CD4-positive, alpha-beta T cell treated with Interleukin-6 for 4 hours (primary cell): ENCODE measurements around the gene MON2.

Experiments
- DNase-seq: peaks from one replicate; pipeline ENCODE4 v3.0.0-alpha.2; 2020; ENCODE audit warnings: mixed read lengths

MON2 gene

GRCh38 chr12:62618319-62618718 lies 151.7 kb downstream of the MON2 start:
- DNase-seq: no peak

GRCh38 chr12:62618930-62619329 lies 152.3 kb downstream of the MON2 start:
- no peak for DNase-seq

GRCh38 chr12:62621101-62621638 lies 154.5 kb downstream of the MON2 start:
- no peak for DNase-seq

GRCh38 chr12:62622177-62622576 lies 155.6 kb downstream of the MON2 start:
- no peak for DNase-seq

GRCh38 chr12:62625228-62625627 lies 158.6 kb downstream of the MON2 start:
- DNase-seq: no peak

- DNase-seq: no peak
Measured at GRCh38 chr12:62627181-62627580, 160.6 kb downstream of the MON2 start.

- no peak for DNase-seq
Measured at GRCh38 chr12:62629413-62629812, 162.8 kb downstream of the MON2 start.

GRCh38 chr12:62629971-62630739 lies 163.5 kb downstream of the MON2 start:
- DNase-seq: no peak

GRCh38 chr12:62631471-62632410 lies 165.1 kb downstream of the MON2 start:
- DNase-seq: peak; percentile 31

- DNase-seq: no peak
Measured at GRCh38 chr12:62632411-62632918, 165.8 kb downstream of the MON2 start.

- no peak for DNase-seq
Measured at GRCh38 chr12:62635649-62636048, 169.0 kb downstream of the MON2 start.

GRCh38 chr12:62637679-62638078 lies 171.1 kb downstream of the MON2 start:
- DNase-seq: no peak

GRCh38 chr12:62640910-62641448 lies 174.4 kb downstream of the MON2 start:
- peak; percentile 33 for DNase-seq

- DNase-seq: no peak
Measured at GRCh38 chr12:62642486-62642885, 175.9 kb downstream of the MON2 start.

- DNase-seq: no peak
Measured at GRCh38 chr12:62643486-62643885, 176.9 kb downstream of the MON2 start.

GRCh38 chr12:62646566-62646965 lies 179.9 kb downstream of the MON2 start:
- DNase-seq: no peak

- no peak for DNase-seq
Measured at GRCh38 chr12:62647586-62647985, 181.0 kb downstream of the MON2 start.

- DNase-seq: no peak
Measured at GRCh38 chr12:62649412-62650138, 182.9 kb downstream of the MON2 start.
